Fibroblast of upper back skin (primary cell): ENCODE results near the gene C1QTNF9.
"Not testable (repeated sequence)": the region's sequence is repeated elsewhere in the genome, so short reads cannot be mapped to it uniquely, and the experiment has no call there.

Experiments
- DNase-seq: peaks from one replicate; pipeline ENCODE4 v3.0.0-alpha.2; 2013

Gene C1QTNF9, protein sequence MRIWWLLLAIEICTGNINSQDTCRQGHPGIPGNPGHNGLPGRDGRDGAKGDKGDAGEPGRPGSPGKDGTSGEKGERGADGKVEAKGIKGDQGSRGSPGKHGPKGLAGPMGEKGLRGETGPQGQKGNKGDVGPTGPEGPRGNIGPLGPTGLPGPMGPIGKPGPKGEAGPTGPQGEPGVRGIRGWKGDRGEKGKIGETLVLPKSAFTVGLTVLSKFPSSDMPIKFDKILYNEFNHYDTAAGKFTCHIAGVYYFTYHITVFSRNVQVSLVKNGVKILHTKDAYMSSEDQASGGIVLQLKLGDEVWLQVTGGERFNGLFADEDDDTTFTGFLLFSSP

GRCh38 chr13:24309300-24309699 is at the start of gene C1QTNF9:
C1QTNF9 (plus strand) TSS chr13:24309580; CDS start chr13:24316004, 6,424 bp downstream.
- not testable (repeated sequence) for DNase-seq

GRCh38 chr13:24261566-24261965 is 47.8 kb upstream of the C1QTNF9 start:
- no peak for DNase-seq

DNA sequence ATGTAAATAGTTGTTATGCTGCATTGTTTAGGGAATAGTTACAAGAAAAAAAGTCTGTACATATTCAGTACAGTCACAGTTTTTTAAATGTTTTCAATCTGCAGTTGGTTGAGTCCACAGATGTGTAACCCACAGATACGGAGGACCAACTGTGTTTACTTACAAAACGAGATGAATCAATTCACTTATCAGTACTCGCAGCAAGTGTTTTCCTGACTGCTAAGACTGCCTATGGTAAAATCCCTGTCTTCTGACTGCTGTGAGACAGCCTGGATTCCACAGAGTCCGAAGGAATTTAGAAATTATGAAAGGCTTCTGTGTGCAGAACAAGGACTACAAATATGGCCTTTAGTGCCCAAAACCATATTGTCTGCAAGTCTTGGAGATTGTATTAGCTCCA is 45.7 kb upstream of the C1QTNF9 start:
- DNase-seq, result peak; percentile 10

DNA sequence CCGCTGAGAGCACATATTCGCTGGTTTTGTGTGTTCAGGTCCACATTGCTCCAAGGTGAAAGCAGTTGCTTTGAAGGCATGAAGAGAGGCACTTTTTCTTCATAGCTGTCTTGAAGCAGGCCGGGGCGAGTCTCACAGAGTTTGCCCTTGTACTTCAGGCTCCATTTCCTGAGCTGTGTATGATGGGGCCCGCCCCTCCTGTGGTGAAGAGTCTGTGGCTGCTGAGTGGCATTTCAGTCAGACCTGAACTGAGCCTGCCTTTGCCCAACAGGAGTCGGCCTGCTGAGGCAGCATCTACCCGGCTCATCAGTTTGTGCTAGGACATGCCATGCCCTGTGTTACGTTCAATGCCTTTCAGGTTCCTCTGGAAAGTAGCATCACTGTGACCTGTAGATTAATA is 44.4 kb upstream of the C1QTNF9 start:
- no peak for DNase-seq

GRCh38 chr13:24265453-24265852 is 43.9 kb upstream of the C1QTNF9 start:
- DNase-seq, result no peak

DNA sequence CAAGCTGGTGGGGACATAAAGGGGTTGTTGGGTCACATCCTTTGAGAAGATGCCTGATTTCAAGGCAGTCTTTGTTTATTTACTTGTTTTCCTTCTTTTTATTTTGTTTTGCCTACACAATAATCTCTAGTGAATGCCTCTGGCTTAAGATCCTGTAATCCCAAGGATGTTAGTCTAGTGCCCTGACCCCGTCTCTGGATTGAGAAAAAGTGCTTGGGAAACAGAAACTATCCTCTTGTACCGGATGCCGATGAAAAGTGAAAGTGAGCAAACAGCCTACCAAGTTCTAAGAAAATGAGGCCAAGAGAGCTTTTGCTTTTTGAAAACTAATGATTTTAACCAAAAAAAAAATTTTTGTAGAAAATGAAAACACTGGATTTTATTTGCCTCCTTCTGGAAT is 42.1 kb upstream of the C1QTNF9 start:
- no peak for DNase-seq

DNA sequence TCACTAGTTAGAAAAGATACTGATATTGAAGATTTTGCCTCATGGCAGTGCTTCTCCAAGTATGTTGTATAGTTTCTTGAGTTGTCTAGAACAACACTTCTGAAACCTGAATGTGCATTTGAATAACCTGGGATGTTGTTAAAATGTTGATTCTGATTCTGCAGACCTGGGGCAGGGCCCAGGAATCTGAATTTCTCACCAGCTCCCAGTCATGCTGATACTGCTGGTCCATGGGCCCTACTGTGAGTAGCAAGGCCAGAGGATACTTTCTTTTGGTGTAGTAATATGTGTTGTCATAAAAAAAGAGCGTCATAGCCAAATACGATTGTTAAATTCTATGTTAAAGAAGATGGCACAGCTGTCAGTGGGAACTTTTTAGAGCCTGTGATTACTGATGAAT is 41.6 kb upstream of the C1QTNF9 start:
- DNase-seq, result no peak

DNA sequence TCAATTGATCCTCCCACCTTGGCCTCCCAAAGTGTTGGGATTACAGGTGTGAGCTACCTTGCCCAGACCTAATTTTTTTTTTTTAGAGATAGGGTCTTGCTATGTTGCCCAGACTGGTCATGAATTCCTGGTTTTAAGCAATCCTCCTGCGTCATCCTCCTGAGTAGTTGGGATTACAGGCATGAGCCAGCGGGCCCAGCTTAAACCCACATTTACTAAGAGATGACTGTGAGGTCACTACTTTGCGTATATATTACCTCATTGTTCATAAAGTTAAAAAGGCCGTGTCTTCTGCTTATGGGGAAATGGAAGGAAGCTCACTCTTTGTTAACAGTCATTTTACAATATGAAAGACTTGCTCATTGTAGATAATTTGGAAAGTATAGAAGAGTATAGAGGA is 39.6 kb upstream of the C1QTNF9 start:
- DNase-seq, result no peak

GRCh38 chr13:24270639-24271141 is 38.7 kb upstream of the C1QTNF9 start:
- DNase-seq, result peak; percentile 12

- no peak for DNase-seq
These were observed 38.2 kb upstream of the C1QTNF9 start for GRCh38 chr13:24271231-24271600.

DNA sequence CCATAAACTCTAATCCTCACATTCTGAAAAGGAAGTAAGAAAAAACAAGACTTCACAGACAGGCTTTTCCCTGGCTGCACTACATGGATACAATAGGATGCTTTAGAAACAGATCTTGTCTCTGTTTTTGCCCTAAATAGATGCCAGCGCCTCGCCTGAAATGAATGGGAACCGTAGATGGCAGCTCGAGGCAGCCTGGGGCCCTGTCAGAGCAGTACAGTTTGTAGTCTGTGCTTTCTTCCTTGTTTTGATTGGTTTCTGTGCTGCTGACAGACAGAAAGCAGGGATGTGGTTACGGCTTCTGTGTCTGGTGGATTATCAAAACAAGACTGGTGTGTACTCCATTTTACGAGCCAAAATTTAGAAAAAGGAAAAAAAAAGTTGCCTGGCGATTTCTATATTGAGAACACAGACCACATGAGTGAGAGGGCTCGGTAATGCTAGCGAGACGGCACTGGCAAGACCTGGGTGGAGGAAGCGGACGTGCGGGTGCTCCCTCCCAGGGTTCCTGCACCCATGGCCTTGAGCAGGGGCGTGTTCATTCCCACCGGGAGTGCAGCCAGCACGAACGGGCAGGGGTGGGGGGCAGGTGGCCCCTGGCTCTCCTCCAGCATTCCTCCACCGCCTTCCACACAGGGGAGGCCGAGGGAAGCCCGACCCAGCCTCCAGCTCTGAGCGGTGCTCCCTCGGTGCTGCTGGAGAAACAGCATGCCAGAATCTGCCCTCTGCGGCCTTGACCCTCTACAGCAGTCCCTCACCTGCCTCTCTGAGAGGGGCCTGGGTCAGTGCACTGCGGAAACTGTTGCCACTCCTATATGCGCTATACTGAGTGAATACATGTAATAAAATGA is 37.6 kb upstream of the C1QTNF9 start:
- peak; percentile 63 for DNase-seq

DNA sequence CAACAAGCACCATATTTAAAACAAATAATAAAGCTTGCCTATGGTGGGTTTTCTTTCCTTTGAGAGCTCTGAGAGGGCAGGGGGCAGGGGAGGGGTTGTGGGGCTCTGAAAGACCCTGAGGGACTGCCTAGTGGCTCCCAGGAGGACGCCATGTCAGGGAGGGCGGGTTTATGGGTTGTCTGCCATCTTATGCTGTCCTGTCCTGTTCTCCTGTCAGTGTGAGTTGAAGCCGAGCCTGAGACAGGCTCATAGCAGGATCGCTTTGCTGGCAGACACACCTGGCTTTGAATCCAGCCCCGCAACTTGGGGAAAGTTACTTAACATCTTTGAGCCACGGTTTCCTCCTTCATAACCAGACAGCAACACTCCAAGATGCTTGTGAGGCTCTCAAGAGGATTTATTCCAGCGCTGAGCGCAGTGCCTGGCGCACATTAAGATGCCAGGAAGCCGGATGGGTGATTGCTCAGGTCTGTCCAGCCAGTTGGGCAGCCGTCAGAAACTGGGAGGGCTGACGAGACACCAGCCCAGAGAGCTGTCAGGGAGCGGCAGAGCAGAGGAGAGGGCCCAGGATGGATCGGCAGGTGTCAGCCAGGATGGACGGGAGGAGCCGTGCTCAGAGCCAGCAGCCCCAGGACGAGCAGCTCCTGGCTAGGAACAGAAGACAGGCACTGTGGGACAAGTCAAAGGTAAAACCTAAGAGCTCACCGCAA is 36.8 kb upstream of the C1QTNF9 start:
- DNase-seq, result no peak

DNA sequence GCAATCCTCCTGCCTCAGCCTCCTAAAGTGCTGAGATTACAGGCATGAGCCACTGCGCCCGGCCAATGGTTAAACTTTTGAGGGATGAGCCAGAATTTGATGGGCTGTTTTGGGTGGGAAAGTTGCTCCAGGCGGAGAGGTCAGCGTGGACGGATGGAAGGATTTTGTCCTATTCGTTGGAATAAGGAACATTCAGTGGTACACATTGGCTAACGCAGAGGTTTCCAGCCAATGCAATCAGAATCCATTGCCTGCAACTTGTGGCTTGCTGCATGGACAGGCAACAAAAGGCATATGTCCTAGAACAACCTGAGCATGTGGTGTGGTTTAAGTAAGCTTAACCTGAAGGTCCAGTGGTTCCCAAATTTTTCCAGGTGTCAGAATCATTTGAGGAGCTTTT is 35.5 kb upstream of the C1QTNF9 start:
- no peak for DNase-seq

GRCh38 chr13:24274452-24275021 is 34.8 kb upstream of the C1QTNF9 start:
- DNase-seq, result no peak

DNA sequence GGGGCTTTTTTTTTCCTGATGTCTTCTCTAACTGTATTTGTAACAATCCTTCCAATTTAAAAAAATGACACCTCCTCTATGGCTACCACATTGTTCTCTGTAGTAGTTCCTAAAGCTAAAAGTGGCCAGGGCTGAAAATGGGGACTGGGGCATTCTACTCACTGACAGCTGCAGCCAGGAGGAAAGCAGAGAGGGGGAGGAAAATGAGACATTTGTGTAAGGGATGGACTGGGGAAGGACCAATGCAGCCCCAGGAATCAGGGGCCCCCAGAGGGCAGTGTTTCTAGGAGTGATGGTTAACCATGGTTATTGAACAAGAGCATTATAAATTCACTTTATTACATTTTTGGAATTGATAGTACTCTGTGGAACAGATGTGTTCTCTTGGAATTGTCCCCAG is 34.3 kb upstream of the C1QTNF9 start:
- no peak for DNase-seq

DNA sequence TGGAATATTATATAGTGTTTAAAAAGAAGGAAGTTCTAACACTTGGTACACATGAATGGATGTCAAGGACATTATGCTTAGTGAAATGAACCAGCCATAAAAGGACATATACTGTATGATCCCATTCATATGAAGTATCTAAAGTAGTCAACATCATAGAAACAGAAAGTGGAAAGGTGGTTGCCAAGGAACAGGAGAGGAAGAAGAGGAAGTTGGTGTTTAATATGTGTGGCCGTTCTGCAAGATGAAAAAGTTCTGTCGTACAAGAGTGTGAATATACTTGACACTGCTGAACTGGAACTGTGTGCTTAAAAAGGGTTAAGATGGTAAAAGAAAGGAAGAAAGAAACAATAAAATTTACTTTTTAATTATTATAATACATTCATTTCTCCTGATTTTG is 33.1 kb upstream of the C1QTNF9 start:
- no peak for DNase-seq

DNA sequence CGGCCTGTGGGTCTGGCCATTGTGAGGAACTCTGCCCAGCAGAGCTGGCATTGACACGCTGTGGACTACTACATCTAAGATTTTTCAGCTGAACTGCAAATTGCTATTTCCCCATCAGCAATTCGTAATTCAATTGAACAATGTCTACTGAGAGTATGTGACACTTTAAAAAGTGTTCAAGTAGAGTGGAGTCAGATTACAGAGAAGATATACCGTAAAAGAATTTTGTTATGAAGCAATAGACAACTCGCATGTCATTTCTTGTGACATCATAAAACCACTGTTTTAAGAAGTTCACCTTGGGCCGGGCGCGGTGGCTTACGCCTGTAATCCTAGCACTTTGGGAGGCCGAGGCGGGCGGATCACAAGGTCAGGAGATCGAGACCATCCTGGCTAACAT is 32.5 kb upstream of the C1QTNF9 start:
- no peak for DNase-seq

- no peak for DNase-seq
These were observed 31.6 kb upstream of the C1QTNF9 start for GRCh38 chr13:24277761-24278160.

GRCh38 chr13:24279327-24280110 is 29.9 kb upstream of the C1QTNF9 start:
- no peak for DNase-seq

DNA sequence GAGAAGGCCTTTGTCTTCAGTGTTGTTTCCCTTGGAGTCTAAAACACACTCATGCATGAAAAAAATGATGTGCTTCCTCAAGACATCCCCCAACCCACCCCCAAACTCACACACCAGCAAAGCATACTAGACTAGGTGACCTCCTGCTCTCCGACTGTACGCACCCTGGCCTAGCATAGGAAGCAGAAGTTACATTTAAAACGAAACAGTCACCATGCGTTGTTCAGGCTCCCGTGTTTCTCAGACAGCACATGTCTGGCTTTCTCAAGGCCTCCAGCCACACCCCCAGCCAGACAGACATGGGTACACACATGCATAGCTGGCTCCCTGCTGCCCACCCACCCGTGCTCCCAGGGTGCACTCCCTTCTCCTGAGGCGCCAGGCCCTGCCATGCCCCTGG is 28.7 kb upstream of the C1QTNF9 start:
- no peak for DNase-seq

- no peak for DNase-seq
These were observed 28.0 kb upstream of the C1QTNF9 start for GRCh38 chr13:24281188-24282008.
